ENCODE results near the gene ZNF710.

GRCh38 chr15:90062973-90063769 is 62.0 kb downstream of the ZNF710 start:
- TF ChIP-seq CTCF (IDR thresholded peaks at IDR 0.05) (no peak), YY1 (IDR thresholded peaks at IDR 0.05; ENCODE audit: low read depth) (no peak), RAD21 (IDR thresholded peaks at IDR 0.05; ENCODE audit: low read length) (no peak), SMC3 (IDR thresholded peaks at IDR 0.05; ENCODE audit: low read depth, low read length) (no peak), EZH2phosphoT487 (IDR thresholded peaks at IDR 0.05; ENCODE audit: borderline replicate concordance, low read depth) (no peak), TAF1 (IDR thresholded peaks at IDR 0.05; ENCODE audit: borderline replicate concordance, low read depth, low read length) (no peak), FOXM1 (IDR thresholded peaks at IDR 0.05; ENCODE audit: low read depth) (no peak), MAX (IDR thresholded peaks at IDR 0.05; ENCODE audit: low read depth) (no peak), REST (IDR thresholded peaks at IDR 0.05; ENCODE audit: low read depth, low read length) (no peak), EP300 (IDR thresholded peaks at IDR 0.05; ENCODE audit: borderline replicate concordance in 1 of 2, low read depth in 1 of 2, low read length in 1 of 2) (no peak), CHD2 (IDR thresholded peaks at IDR 0.05; ENCODE audit: low read length, partially characterized antibody) (no peak), RXRA (IDR thresholded peaks at IDR 0.05; ENCODE audit: borderline replicate concordance, low read depth) (no peak)
